ENCODE measurements around the gene NODAL.

GRCh38 chr10:70459061-70459773 is 17.7 kb upstream of the NODAL start:
- TF ChIP-seq CTCF (IDR thresholded peaks at IDR 0.05) (no peak), TCF7L2 (IDR thresholded peaks at IDR 0.05; ENCODE audit: low read depth, low read length) (no peak)
- TF ChIP-seq, protein P1, sequence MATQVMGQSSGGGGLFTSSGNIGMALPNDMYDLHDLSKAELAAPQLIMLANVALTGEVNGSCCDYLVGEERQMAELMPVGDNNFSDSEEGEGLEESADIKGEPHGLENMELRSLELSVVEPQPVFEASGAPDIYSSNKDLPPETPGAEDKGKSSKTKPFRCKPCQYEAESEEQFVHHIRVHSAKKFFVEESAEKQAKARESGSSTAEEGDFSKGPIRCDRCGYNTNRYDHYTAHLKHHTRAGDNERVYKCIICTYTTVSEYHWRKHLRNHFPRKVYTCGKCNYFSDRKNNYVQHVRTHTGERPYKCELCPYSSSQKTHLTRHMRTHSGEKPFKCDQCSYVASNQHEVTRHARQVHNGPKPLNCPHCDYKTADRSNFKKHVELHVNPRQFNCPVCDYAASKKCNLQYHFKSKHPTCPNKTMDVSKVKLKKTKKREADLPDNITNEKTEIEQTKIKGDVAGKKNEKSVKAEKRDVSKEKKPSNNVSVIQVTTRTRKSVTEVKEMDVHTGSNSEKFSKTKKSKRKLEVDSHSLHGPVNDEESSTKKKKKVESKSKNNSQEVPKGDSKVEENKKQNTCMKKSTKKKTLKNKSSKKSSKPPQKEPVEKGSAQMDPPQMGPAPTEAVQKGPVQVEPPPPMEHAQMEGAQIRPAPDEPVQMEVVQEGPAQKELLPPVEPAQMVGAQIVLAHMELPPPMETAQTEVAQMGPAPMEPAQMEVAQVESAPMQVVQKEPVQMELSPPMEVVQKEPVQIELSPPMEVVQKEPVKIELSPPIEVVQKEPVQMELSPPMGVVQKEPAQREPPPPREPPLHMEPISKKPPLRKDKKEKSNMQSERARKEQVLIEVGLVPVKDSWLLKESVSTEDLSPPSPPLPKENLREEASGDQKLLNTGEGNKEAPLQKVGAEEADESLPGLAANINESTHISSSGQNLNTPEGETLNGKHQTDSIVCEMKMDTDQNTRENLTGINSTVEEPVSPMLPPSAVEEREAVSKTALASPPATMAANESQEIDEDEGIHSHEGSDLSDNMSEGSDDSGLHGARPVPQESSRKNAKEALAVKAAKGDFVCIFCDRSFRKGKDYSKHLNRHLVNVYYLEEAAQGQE (IDR thresholded peaks at IDR 0.05; ENCODE audit: insufficient read depth in 1 of 2, low read depth in 2 of 2, low read length in 1 of 2) = no peak

Measured in Panc1 (cell line).